Measurements from ENCODE around the gene AGL. TPM values are rescaled to one million over a fixed set of nuclear protein-coding genes. Genes with fewer than 3 reads are reported as not detected.
"Not testable (repeated sequence)": the region's sequence is repeated elsewhere in the genome, so short reads cannot be mapped to it uniquely, and the experiment has no call there.

The AGL gene
- polyA plus RNA-seq, 1 experiment, result 7.2 TPM

GRCh38 chr1:99877568-99877967, 27.4 kb downstream of the AGL start:
- H3K27me3 ChIP-seq (ENCODE audit: control insufficient read depth, insufficient read depth, low read length), result no peaks in the 10 kb centered on the region
- no peak for TF ChIP-seq CTCF (IDR thresholded peaks at IDR 0.05; ENCODE audit: low read depth, low read length)
- no peak for DNase-seq (ENCODE audit: low read depth, low spot score)
- no peaks in the 10 kb centered on the region for H3K9me3 ChIP-seq (ENCODE audit: control insufficient read depth, insufficient read depth, low read length)
- no peak overlapping the region for H3K27ac ChIP-seq (ENCODE audit: low read depth, low read length)
- no peak overlapping the region for H3K4me3 ChIP-seq (ENCODE audit: low read depth, low read length)
- ChIA-PET CTCF (no interaction called here), POLR2A (no interaction called here)

GRCh38 chr1:99886179-99886578, 36.0 kb downstream of the AGL start:
- H3K27ac ChIP-seq (ENCODE audit: low read depth, low read length), result no peak overlapping the region
- ChIA-PET POLR2A (no interaction called here), CTCF (no interaction called here)
- H3K9me3 ChIP-seq (ENCODE audit: control insufficient read depth, insufficient read depth, low read length), result no peaks in the 10 kb centered on the region
- no peak for DNase-seq (ENCODE audit: low read depth, low spot score)
- no peak overlapping the region for H3K4me3 ChIP-seq (ENCODE audit: low read depth, low read length)
- no peak for TF ChIP-seq CTCF (IDR thresholded peaks at IDR 0.05; ENCODE audit: low read depth, low read length)
- H3K27me3 ChIP-seq (ENCODE audit: control insufficient read depth, insufficient read depth, low read length), result no peaks in the 10 kb centered on the region

- POLR2A ChIA-PET, result no interaction called here
These were observed 36.7 kb downstream of the AGL start for GRCh38 chr1:99886841-99887240.

GRCh38 chr1:99887890-99888289, 37.7 kb downstream of the AGL start:
- Histone ChIP-seq H3K9me3 (ENCODE audit: control insufficient read depth, insufficient read depth, low read length) (no peaks in the 10 kb centered on the region), H3K27ac (ENCODE audit: low read depth, low read length) (no peak overlapping the region), H3K4me3 (ENCODE audit: low read depth, low read length) (no peak overlapping the region), H3K27me3 (ENCODE audit: control insufficient read depth, insufficient read depth, low read length) (no peaks in the 10 kb centered on the region)
- TF ChIP-seq CTCF (IDR thresholded peaks at IDR 0.05; ENCODE audit: low read depth, low read length), result no peak
- CTCF ChIA-PET, result no interaction called here
- DNase-seq (ENCODE audit: low read depth, low spot score), result no peak
- POLR2A ChIA-PET, result no interaction called here

More at GRCh38 chr1:99886841-99887240, 36.7 kb downstream of the AGL start:
- CTCF ChIA-PET, result no interaction called here
- Histone ChIP-seq H3K4me3 (ENCODE audit: low read depth, low read length) (no peak overlapping the region), H3K27ac (ENCODE audit: low read depth, low read length) (no peak overlapping the region), H3K27me3 (ENCODE audit: control insufficient read depth, insufficient read depth, low read length) (no peaks in the 10 kb centered on the region), H3K9me3 (ENCODE audit: control insufficient read depth, insufficient read depth, low read length) (no peaks in the 10 kb centered on the region)
- TF ChIP-seq CTCF (IDR thresholded peaks at IDR 0.05; ENCODE audit: low read depth, low read length), result no peak
- no peak for DNase-seq (ENCODE audit: low read depth, low spot score)

GRCh38 chr1:99891997-99892396, 41.8 kb downstream of the AGL start:
- Histone ChIP-seq H3K27ac (ENCODE audit: low read depth, low read length) (no peak overlapping the region), H3K9me3 (ENCODE audit: control insufficient read depth, insufficient read depth, low read length) (no peaks in the 10 kb centered on the region), H3K4me3 (ENCODE audit: low read depth, low read length) (no peak overlapping the region), H3K27me3 (ENCODE audit: control insufficient read depth, insufficient read depth, low read length) (no peaks in the 10 kb centered on the region)
- DNase-seq (ENCODE audit: low read depth, low spot score), result no peak
- CTCF ChIA-PET, result no interaction called here
- TF ChIP-seq CTCF (IDR thresholded peaks at IDR 0.05; ENCODE audit: low read depth, low read length), result no peak
- POLR2A ChIA-PET, result no interaction called here

- H3K27me3 ChIP-seq (ENCODE audit: control insufficient read depth, insufficient read depth, low read length); H3K9me3 ChIP-seq (ENCODE audit: control insufficient read depth, insufficient read depth, low read length); H3K4me3 ChIP-seq (ENCODE audit: low read depth, low read length); DNase-seq (ENCODE audit: low read depth, low spot score); H3K27ac ChIP-seq (ENCODE audit: low read depth, low read length); POLR2A ChIA-PET: not testable (repeated sequence)
- CTCF ChIA-PET, result interaction anchor here (0.6 kb wide), 1 partner anchor 71 kb away, joined by 5 read pairs; no protein-coding TSS in a partner anchor
These were observed 53.1 kb downstream of the AGL start for GRCh38 chr1:99903278-99903677.

Data from AG04450 (cell line).